B cell (primary cell): ENCODE data around the gene TRAPPC14. TPM values are rescaled to one million over a fixed set of nuclear protein-coding genes. Genes with fewer than 3 reads are reported as not detected.
A peak's percentile ranks its signal among the peaks of the same experiment; 100 is the strongest.
"Not testable (repeated sequence)": the region's sequence is repeated elsewhere in the genome, so short reads cannot be mapped to it uniquely, and the experiment has no call there.

Source experiments
- ATAC-seq: fragments of 200-7000 bp; cut with Tn5 transposase; one replicate; pipeline ENCODE4 v1.10.0; 2021; ENCODE audit warnings: low read depth, mild to moderate bottlenecking, moderate number of reproducible peaks, moderate library complexity
- CTCF ChIA-PET: fragments of 350-600 bp; sonication (Branson Sonifier 250); formaldehyde crosslinking; loops from one replicate; lab custom pipeline; 2021; ENCODE audit warnings: antibody characterized with exemption, inconsistent platforms; lab: Charles Lee
- POLR2A ChIA-PET: fragments of 350-600 bp; sonication (Branson Sonifier 250); formaldehyde crosslinking; loops from one replicate; lab custom pipeline; 2021; ENCODE audit warnings: antibody characterized with exemption; lab: Charles Lee
- DNase-seq: peaks from one replicate; pipeline ENCODE4 v3.0.0; 2013
- H2AFZ ChIP-seq: 2 replicates; pipeline ENCODE4 v1.6.1; 2012; ENCODE audit warnings: mild to moderate bottlenecking, low read depth, low read length; ENCODE audit not compliant: insufficient read depth, poor library complexity, severe bottlenecking
- H3K27ac ChIP-seq, 2 donors: 1 replicate in 1 of 2; 2 replicates in 1 of 2; pipeline ENCODE4 v1.5.1; 2012 to 2013; ENCODE audit warnings: low read length in 2 of 2, mild to moderate bottlenecking in 2 of 2, moderate library complexity in 1 of 2
- H3K27me3 ChIP-seq, 4 experiments: fragments of 200-600 bp in 1 of 4; sonication (generic) in 1 of 4; replicated peaks in 1 of 4; 1 replicate in 2 of 4; 2 replicates in 2 of 4; pipeline versions ENCODE4 v1.6.1 to v1.7.0; 2013 to 2016; ENCODE audit warnings: low read length in 3 of 4, mild to moderate bottlenecking in 2 of 4, mixed read lengths in 1 of 4, moderate library complexity in 1 of 4; ENCODE audit not compliant: insufficient read depth in 4 of 4, control insufficient read depth in 3 of 4; ENCODE audit errors: control extremely low read depth in 1 of 4
- H3K36me3 ChIP-seq, 2 experiments: replicated peaks in 1 of 2; 1 replicate in 1 of 2; 2 replicates in 1 of 2; pipeline versions ENCODE4 v1.6.1 to v1.7.1; 2013; ENCODE audit warnings: low read length in 1 of 2; ENCODE audit not compliant: insufficient read depth in 2 of 2, control insufficient read depth in 1 of 2; ENCODE audit errors: control extremely low read depth in 1 of 2, extremely low read depth in 1 of 2
- H3K4me1 ChIP-seq, 2 donors: fragments of 200-600 bp in 1 of 2; sonication (generic) in 1 of 2; 1 replicate in 1 of 2; 2 replicates in 1 of 2; pipeline versions ENCODE4 v1.5.1 to v1.6.1; 2013 to 2017; ENCODE audit warnings: low read length in 2 of 2; ENCODE audit not compliant: control insufficient read depth in 2 of 2, insufficient read depth in 2 of 2
- H3K4me2 ChIP-seq: replicated peaks from 2 replicates; pipeline ENCODE3; 2012; ENCODE audit warnings: mild to moderate bottlenecking, low read depth, low read length; ENCODE audit not compliant: poor library complexity, severe bottlenecking
- H3K4me3 ChIP-seq, 5 experiments: fragments of 200-600 bp in 1 of 5; sonication (generic) in 1 of 5; 1 replicate in 3 of 5; 2 replicates in 2 of 5; pipeline versions ENCODE4 v1.5.1 to v1.7.0; 2011 to 2016; ENCODE audit warnings: low read length in 4 of 5, mild to moderate bottlenecking in 4 of 5, low read depth in 2 of 5, control low read depth in 1 of 5, moderate library complexity in 1 of 5; ENCODE audit not compliant: insufficient read depth in 1 of 5; ENCODE audit errors: control extremely low read depth in 1 of 5, extremely low read depth in 1 of 5
- H3K79me2 ChIP-seq: fragments of 200-600 bp; sonication (generic); one replicate; pipeline ENCODE4 v1.6.0; 2016; ENCODE audit warnings: low read length; ENCODE audit not compliant: control insufficient read depth, insufficient read depth
- H3K9ac ChIP-seq: fragments of 200-600 bp; sonication (generic); 2 replicates; pipeline ENCODE4 v1.6.1; 2017; ENCODE audit warnings: mild to moderate bottlenecking, low read length, moderate library complexity
- H3K9me3 ChIP-seq, 3 donors: one replicate each; pipeline versions ENCODE4 v1.6.1 to v1.7.1; 2013; ENCODE audit warnings: low read length in 2 of 3; ENCODE audit not compliant: control insufficient read depth in 2 of 3, insufficient read depth in 1 of 3; ENCODE audit errors: control extremely low read depth in 1 of 3
- H4K20me1 ChIP-seq: 2 replicates; pipeline ENCODE4 v1.6.0; 2012; ENCODE audit warnings: mild to moderate bottlenecking, low read length; ENCODE audit not compliant: insufficient read depth, control insufficient read depth, poor library complexity, severe bottlenecking
- H3K27ac Mint-ChIP-seq: one replicate; pipeline ENCODE4 v1.8.0; 2021; ENCODE audit warnings: mixed read lengths
- H3K27me3 Mint-ChIP-seq: one replicate; pipeline ENCODE4 v1.8.0; 2021; ENCODE audit warnings: mixed read lengths
- H3K4me1 Mint-ChIP-seq: one replicate; pipeline ENCODE4 v1.8.0; 2021; ENCODE audit warnings: mixed read lengths
- H3K4me3 Mint-ChIP-seq: one replicate; pipeline ENCODE4 v1.8.0; 2021; ENCODE audit warnings: mixed read lengths
- H3K9me3 Mint-ChIP-seq: one replicate; pipeline ENCODE4 v1.8.0; 2022; ENCODE audit warnings: mixed read lengths; ENCODE audit not compliant: insufficient read depth
- CTCF ChIP-seq: fragments of 200-600 bp; IDR thresholded peaks from one replicate; pipeline ENCODE4 v1.8.0; 2022; ENCODE audit warnings: antibody characterized with exemption, mild to moderate bottlenecking
- EZH2 ChIP-seq: IDR thresholded peaks from 2 replicates; pipeline ENCODE4 v1.6.1; 2012; ENCODE audit warnings: borderline replicate concordance, low read depth, mild to moderate bottlenecking, moderate library complexity, low read length; ENCODE audit not compliant: insufficient read depth, poor library complexity, severe bottlenecking
- WGBS: methylation state at CpG from one replicate; pipeline ENCODE4 v1.1.5; 2013; ENCODE audit warnings: missing lambda C conversion rate; ENCODE audit not compliant: insufficient coverage; 5-methylcytosine and 5-hydroxymethylcytosine counted together
- intact Hi-C: fragments of 100-400 bp; cut with micrococcal nuclease; formaldehyde crosslinking; loops from one replicate; pipeline ENCODE4 v1.10.0; 2022
- polyA plus RNA-seq: library from polyadenylated mRNA; depleted of rRNA; stranded (reverse); fragments of >200 nt; gene quantifications from 2 replicates; pipeline ENCODE4 v1.2.3, GENCODE V29; 2012
- total RNA-seq, 2 donors: library from RNA; stranded (reverse); fragments of 120-200 nt in 1 of 2; gene quantifications; 1 replicate in 1 of 2; 2 replicates in 1 of 2; pipeline versions ENCODE4 v1.2.3 to v1.2.4, GENCODE V29; 2013 to 2022

Gene TRAPPC14
- total and polyA plus RNA-seq, 2 donors (not counting 1 experiment from before 2014, with no cell fraction given), result 64.8 to 71.2 TPM

- H2AFZ ChIP-seq, result no peak overlapping the region
- no peaks in the 10 kb centered on the region for H3K27me3 ChIP-seq
- Mint-ChIP-seq H3K4me1 (peaks cover 73% of the 10 kb centered on the region), H3K9me3 (no peaks in the 10 kb centered on the region), H3K27me3 (no peaks in the 10 kb centered on the region), H3K4me3 (peak overlapping the region; percentile 15), H3K27ac (peak overlapping the region; percentile 85)
- CTCF ChIA-PET, result interaction anchor here (0.6 kb wide), 1 partner anchor 51 kb away, joined by 3 read pairs; no protein-coding TSS in a partner anchor
- peaks cover 43 to 60% of the 10 kb centered on the region in 2 donors for H3K4me1 ChIP-seq
- TF ChIP-seq CTCF (no peak), EZH2 (no peak)
- ATAC-seq (no peak), DNase-seq (no peak)
- no peaks in the 10 kb centered on the region for H4K20me1 ChIP-seq
- intact Hi-C loops, result no loop called here
- H3K36me3 ChIP-seq, result no peaks in the 10 kb centered on the region
- no peak overlapping the region for H3K4me3 ChIP-seq
- 96% methylated on average over 8 of the region's 10 CpGs for WGBS
- no peaks in the 10 kb centered on the region for H3K79me2 ChIP-seq
- peaks cover 0 to 5% (median 0%) of the 10 kb centered on the region in 3 donors for H3K9me3 ChIP-seq
- no peak overlapping the region for H3K27ac ChIP-seq
- H3K4me2 ChIP-seq, result no peak overlapping the region
- H3K9ac ChIP-seq, result no peak overlapping the region
- POLR2A ChIA-PET, result no interaction called here
Measured at GRCh38 chr7:100198266-100198665, 39.7 kb upstream of the TRAPPC14 start.

- H3K4me1 ChIP-seq, result peaks cover 66 to 82% of the 10 kb centered on the region in 2 donors
- H4K20me1 ChIP-seq, intact Hi-C loops, H3K27me3 Mint-ChIP-seq, H3K9me3 Mint-ChIP-seq, H3K79me2 ChIP-seq, H3K9me3 ChIP-seq, H3K9ac ChIP-seq, H3K27me3 ChIP-seq, H2AFZ ChIP-seq, H3K36me3 ChIP-seq: not testable (repeated sequence)
- DNase-seq, result peak; percentile 68
- 20% methylated on average over 1 of the region's 6 CpGs for WGBS
- POLR2A ChIA-PET, result interaction anchor here (0.7 to 2.8 kb wide), 6 partner anchors 15 to 233 kb away, joined by 3 to 13 read pairs (median 4); partner anchors contain the start of genes LAMTOR4 and ZCWPW1
- ATAC-seq, result peak; percentile 47
- H3K27ac ChIP-seq, result peak overlapping the region; percentile 56 to 57
- CTCF ChIA-PET, result interaction anchor here (0.5 to 5.0 kb wide), 8 partner anchors 12 to 227 kb away, joined by 3 to 41 read pairs (median 4); partner anchors contain the start of genes GPC2 and STAG3
- peak overlapping the region; percentile 44 for H3K4me2 ChIP-seq
- Mint-ChIP-seq H3K27ac (peak overlapping the region; percentile 86), H3K4me3 (peak overlapping the region; percentile 69), H3K4me1 (peaks cover 85% of the 10 kb centered on the region)
- peak overlapping the region in 1 of 5 experiments; percentile 33 for H3K4me3 ChIP-seq
Measured at GRCh38 chr7:100195901-100196322, 37.4 kb upstream of the TRAPPC14 start.
